ENCODE results near the gene PLAGL1.
"Not testable (repeated sequence)": the region's sequence is repeated elsewhere in the genome, so short reads cannot be mapped to it uniquely, and the experiment has no call there.

PLAGL1 gene

DNA sequence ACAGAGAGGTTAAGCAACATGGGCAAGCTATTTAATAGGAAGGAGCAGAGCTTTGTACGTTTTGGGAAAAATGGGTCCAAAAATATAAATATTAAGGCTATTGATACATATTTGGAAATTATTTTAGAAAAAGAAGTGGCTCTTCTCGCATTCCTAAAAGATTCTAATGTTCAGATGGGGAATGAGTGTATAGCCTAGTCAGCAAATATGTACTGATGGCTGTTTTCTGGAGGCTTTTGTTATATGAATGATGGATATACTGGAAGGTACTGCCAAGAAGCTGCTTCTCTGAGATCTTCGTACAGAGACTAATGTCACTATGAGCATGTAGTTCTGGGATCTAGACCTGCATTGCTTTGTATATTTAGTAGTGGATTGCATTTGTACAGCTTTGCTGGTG, 71.7 kb downstream of the PLAGL1 start:
- no peak for DNase-seq

DNA sequence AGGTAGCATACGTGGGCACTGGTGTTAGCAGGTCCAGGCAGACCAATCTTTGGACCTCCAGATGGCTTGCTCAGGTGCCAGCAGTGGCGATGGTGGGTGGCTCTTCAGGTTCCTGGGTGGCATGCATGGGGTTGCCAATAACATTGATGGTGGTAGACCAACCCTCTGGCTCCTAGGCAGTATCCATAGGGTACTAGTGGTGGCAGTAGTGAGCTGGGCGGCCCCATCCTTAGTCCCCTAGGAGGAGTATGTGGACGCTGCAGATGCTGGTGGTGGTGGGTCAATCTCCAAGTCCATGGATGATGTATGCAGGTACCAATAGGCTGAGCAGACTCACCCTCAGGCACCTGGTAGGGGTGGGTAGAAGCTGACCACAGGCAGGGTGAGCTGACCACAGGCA, 73.2 kb downstream of the PLAGL1 start:
- no peak for DNase-seq

DNA sequence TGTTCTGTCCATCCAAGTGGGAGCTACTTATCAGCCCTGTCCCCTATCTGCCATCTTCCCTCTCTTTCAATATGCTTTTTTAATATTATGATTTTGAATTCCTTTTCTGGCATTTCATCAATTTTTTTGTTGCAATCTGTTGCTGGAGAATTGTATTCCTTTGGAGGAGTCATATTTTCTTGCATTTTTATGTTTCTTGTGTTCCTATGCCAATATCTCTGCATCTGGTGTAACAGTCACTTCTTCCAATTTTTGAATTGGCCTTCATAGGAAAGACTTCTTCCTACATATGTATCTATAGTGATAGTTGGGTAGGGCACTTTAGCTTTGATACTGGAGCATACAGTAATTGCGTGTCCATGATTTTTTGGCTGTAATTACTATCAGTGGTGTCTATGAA, 73.7 kb downstream of the PLAGL1 start:
- no peak for DNase-seq

DNA sequence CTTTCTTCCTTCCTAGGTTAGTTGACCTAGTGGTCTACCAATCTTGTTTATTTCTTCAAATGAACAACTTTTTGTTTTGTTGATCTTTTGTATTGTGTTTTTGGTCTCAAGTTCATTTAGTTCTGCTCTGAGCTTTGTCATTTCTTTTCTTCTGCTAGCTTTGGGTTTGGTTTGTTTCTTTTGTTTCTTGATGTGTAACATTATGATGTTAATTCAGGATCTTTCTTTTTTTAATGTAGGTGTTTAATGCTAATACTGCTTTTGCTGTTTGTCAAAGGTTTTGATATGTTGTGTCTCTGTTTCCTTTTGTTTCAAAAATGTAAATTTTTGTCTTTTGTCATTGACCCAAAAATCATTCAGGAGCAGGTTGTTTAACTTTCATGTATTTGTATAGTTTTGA, 78.1 kb downstream of the PLAGL1 start:
- no peak for DNase-seq

DNA sequence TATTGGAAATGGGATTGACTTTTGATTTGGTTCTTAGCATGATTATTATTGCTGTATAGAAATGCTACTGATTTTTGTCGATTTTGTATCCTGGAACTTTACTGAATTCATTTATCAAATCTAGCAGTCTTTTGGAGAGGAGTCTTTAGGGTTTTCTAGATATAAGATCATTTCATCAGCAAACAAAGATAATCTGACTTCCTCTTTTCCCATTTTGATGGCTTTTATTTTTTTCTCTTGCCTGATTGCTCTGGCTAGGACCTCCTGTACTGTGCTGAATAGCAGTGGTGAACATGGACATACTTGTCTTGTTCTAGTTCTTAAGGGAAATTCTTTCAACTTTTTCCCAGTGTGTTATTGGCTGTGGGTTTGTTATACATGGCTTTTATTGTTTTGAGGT, 79.2 kb downstream of the PLAGL1 start:
- DNase-seq: no peak

DNA sequence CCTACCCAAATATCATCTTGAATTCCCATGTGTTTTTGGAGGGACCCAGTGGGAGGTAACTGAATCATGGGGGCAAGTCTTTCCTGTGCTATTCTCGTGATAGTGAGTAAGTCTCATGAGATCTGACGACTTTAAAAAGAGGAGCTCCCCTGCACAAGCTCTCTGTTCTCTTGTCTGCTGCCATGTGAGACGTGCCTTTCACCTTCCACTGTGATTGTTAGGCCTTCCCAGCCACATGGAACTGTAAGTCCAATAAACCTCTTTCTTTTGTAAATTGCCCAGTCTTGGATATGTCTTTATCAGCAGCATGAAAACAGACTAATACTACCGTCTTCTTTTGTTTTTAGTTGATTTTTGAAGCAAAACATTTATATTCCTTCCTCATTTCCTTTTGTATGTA, 91.0 kb downstream of the PLAGL1 start:
- not testable (repeated sequence) for DNase-seq

DNA sequence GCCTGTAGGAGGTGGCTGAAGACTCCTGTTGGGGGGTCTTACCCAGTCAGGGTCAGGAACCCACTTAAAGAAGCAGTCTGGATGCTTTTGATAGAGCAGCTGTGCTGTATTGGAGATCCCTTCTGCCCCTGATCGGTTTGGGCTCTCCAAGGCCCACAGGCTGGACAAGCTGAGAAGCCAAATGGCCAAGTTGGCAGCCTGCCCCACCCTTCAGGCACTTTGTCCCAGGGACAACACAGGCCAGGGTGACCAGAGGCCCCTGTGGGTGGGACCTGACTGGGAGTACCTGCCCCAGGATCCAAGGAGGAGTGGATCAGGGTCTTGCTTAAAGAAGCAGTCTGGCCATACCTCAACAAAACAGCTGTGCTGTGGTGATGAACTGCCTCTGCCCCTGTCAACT, 95.4 kb downstream of the PLAGL1 start:
- no peak for DNase-seq

- DNase-seq: no peak
Measured at GRCh38 chr6:143911028-143911427, 97.0 kb downstream of the PLAGL1 start.

DNA sequence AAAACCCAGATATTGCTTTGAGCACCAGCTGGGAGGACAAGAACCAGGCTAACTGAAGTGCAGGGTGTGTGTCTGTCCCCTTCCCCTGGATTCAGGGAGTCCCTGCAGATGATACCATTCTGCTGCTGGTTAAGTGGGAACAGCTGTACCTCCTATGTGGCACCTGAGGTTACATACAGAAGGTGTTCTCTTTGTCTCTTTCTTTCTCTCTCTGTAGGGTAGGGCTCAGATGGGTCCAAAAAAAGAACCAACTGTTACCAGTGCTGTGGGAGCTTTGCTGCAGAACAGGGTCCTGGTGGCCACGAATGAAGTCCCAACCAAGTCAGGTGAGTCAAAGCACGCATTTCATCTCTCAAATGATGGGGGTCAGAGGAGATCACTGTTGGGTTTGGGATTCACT, 105.2 kb downstream of the PLAGL1 start:
- no peak for DNase-seq

- DNase-seq: no peak
Measured at GRCh38 chr6:143901885-143902750, 105.9 kb downstream of the PLAGL1 start.

GRCh38 chr6:143900358-143900757, 107.7 kb downstream of the PLAGL1 start:
- no peak for DNase-seq

DNA sequence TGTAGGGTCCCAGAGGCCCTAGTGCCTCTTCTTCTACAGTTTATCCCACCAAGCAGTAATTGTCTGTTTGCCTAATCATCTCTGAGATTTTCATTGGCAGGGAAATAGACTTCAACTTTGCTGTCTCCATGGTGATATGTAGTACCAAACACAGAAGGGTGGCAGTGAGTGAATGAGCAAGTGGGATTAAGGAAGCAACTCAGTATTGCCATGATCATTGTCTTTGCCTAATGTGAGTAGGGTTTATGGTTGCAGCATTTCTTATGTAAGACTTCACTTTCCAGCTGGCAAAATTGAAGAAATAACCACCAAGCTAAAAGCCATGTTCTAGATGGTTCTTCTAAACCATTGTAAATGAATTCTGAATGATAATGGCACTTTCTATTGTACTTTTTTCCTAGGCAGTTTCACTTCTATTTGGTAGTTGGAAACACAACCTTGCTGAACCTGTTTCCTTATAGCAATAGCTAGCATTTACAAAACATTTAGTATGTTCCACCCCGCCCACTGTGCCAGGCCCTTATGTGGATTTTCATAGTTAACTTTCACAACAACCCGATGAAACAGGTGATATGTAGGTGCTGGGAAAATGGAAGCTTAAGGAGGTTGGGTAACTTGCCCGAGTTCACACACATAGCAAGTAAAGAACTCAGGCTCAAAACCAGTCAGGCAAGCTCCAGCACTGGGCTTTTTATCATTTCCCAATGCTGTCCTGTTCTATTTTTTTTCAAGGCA, 111.8 kb downstream of the PLAGL1 start:
- DNase-seq: no peak

- DNase-seq: no peak
Measured at GRCh38 chr6:143894655-143895054, 113.4 kb downstream of the PLAGL1 start.

Data from CD4-positive, alpha-beta T cell treated with Interleukin-10 for 1 hour (primary cell).